Measurements from ENCODE around the gene INPP5D. TPM values are rescaled to one million over a fixed set of nuclear protein-coding genes. Genes with fewer than 3 reads are reported as not detected.

Gene INPP5D
- total RNA-seq, 1 experiment from 2014 or later = 12.7 TPM

GRCh38 chr2:233130481-233131020, 70.4 kb downstream of the INPP5D start:
- Histone ChIP-seq H2BK20ac (ENCODE audit: low read depth, low read length, poor library complexity, severe bottlenecking) (no peak overlapping the region), H4K8ac (replicated peaks; ENCODE audit: insufficient read length, low read depth, low read length) (no peak overlapping the region), H3K18ac (ENCODE audit: insufficient read length, low read depth, low read length) (no peak overlapping the region), H2BK12ac (ENCODE audit: insufficient read length, low read depth, low read length) (no peak overlapping the region), H3K23me2 (ENCODE audit: insufficient read length, low read depth, low read length, poor library complexity, severe bottlenecking) (no peaks in the 10 kb centered on the region), H2BK15ac (ENCODE audit: low read depth, low read length) (no peak overlapping the region), H3K79me2 (ENCODE audit: insufficient read depth, low read length) (no peaks in the 10 kb centered on the region), H2BK5ac (ENCODE audit: insufficient read length, low read length) (no peak overlapping the region), H3K4me2 (ENCODE audit: insufficient read depth, insufficient read length, low read length) (no peak overlapping the region), H3K27me3 (ENCODE audit: insufficient read depth, low read length) (no peaks in the 10 kb centered on the region), H2BK120ac (ENCODE audit: low read depth, low read length, poor library complexity, severe bottlenecking) (no peak overlapping the region), H3K56ac (ENCODE audit: insufficient read length, low read depth, low read length) (no peak overlapping the region), H3K9ac (ENCODE audit: extremely low read depth, insufficient read length, low read length) (no peak overlapping the region), H3K14ac (ENCODE audit: insufficient read depth, low read length) (no peak overlapping the region), H4K5ac (ENCODE audit: insufficient read length, low read depth, low read length) (no peak overlapping the region), H2AK5ac (ENCODE audit: insufficient read length, low read length) (no peak overlapping the region), H3K4ac (ENCODE audit: low read depth, low read length) (no peak overlapping the region), H3T11ph (ENCODE audit: low read length) (no peak overlapping the region), H2AFZ (ENCODE audit: low read length) (no peak overlapping the region), H3K79me1 (ENCODE audit: insufficient read depth, low read depth, low read length, poor library complexity, severe bottlenecking) (no peaks in the 10 kb centered on the region), H3K9me3 (ENCODE audit: control insufficient read depth, low read depth, low read length) (no peaks in the 10 kb centered on the region), H3K27ac (ENCODE audit: insufficient read length, low read depth, low read length) (no peak overlapping the region), H4K20me1 (ENCODE audit: control insufficient read depth, insufficient read depth, insufficient read length) (no peaks in the 10 kb centered on the region), H3K23ac (ENCODE audit: insufficient read length, low read depth, low read length) (no peak overlapping the region), H3K4me1 (ENCODE audit: insufficient read depth, low read length) (no peaks in the 10 kb centered on the region), H4K91ac (ENCODE audit: insufficient read length, low read depth, low read length) (no peak overlapping the region)
- H3K27ac Mint-ChIP-seq = peak overlapping the region; percentile 14 to 80 (median 30); a peak in 2 of 7 replicates
- no peaks in the 10 kb centered on the region; the same call in 1 of the 2 replicates for H3K27me3 Mint-ChIP-seq (ENCODE audit: low read depth)
- H3K36me3 Mint-ChIP-seq (ENCODE audit: insufficient read depth in 1 of 3, low read depth in 3 of 3) = peaks cover under 1 to 4% (median under 1%) of the 10 kb centered on the region in 3 experiments; a peak in 4 of 7 replicates
- no peak for TF ChIP-seq CTCF (conservative IDR thresholded peaks at IDR 0.05)
- no peak for DNase-seq
- WGBS (ENCODE audit: extremely low coverage, insufficient read length, low lambda C conversion rate) = no CpG with 5 or more reads among the region's 7 CpGs
- H3K4me3 Mint-ChIP-seq = no peak overlapping the region
- peaks cover 15 to 24% of the 10 kb centered on the region in 2 experiments for H3K4me1 Mint-ChIP-seq
- peaks cover under 1% of the 10 kb centered on the region in 2 experiments; a peak in 3 of 5 replicates for H3K9me3 Mint-ChIP-seq
